ENCODE results near the gene ST3GAL3. TPM values are rescaled to one million over a fixed set of nuclear protein-coding genes. Genes with fewer than 3 reads are reported as not detected.

Gene ST3GAL3
- total and polyA plus RNA-seq, 2 of the 13 experiments (the other 11 are each of a cell fraction or from before 2014, with no cell fraction given): 5.1 to 8.1 TPM

- no peak for TF ChIP-seq TBL1XR1 (IDR thresholded peaks at IDR 0.05; ENCODE audit: borderline replicate concordance, low read length, partially characterized antibody)
- no peak for TF ChIP-seq ZNF501 (CRISPR knock-in tag; IDR thresholded peaks at IDR 0.05)
- TF ChIP-seq, protein P1, sequence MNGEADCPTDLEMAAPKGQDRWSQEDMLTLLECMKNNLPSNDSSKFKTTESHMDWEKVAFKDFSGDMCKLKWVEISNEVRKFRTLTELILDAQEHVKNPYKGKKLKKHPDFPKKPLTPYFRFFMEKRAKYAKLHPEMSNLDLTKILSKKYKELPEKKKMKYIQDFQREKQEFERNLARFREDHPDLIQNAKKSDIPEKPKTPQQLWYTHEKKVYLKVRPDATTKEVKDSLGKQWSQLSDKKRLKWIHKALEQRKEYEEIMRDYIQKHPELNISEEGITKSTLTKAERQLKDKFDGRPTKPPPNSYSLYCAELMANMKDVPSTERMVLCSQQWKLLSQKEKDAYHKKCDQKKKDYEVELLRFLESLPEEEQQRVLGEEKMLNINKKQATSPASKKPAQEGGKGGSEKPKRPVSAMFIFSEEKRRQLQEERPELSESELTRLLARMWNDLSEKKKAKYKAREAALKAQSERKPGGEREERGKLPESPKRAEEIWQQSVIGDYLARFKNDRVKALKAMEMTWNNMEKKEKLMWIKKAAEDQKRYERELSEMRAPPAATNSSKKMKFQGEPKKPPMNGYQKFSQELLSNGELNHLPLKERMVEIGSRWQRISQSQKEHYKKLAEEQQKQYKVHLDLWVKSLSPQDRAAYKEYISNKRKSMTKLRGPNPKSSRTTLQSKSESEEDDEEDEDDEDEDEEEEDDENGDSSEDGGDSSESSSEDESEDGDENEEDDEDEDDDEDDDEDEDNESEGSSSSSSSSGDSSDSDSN (CRISPR knock-in tag; IDR thresholded peaks at IDR 0.05): peak; percentile 38; the same call in 1 of the 2 replicates
- TF ChIP-seq ZNF451 (CRISPR knock-in tag; IDR thresholded peaks at IDR 0.05): no peak
- TF ChIP-seq, protein P2, sequence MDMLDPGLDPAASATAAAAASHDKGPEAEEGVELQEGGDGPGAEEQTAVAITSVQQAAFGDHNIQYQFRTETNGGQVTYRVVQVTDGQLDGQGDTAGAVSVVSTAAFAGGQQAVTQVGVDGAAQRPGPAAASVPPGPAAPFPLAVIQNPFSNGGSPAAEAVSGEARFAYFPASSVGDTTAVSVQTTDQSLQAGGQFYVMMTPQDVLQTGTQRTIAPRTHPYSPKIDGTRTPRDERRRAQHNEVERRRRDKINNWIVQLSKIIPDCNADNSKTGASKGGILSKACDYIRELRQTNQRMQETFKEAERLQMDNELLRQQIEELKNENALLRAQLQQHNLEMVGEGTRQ (IDR thresholded peaks at IDR 0.05; ENCODE audit: low read depth, low read length): no peak
- TF ChIP-seq, protein P2 (CRISPR knock-in tag; IDR thresholded peaks at IDR 0.05; ENCODE audit: borderline replicate concordance): no peak
- TF ChIP-seq NCOA5 (CRISPR knock-in tag; IDR thresholded peaks at IDR 0.05): no peak
- TF ChIP-seq ZNF776 (CRISPR knock-in tag; IDR thresholded peaks at IDR 0.05): no peak
- TF ChIP-seq, protein P3, sequence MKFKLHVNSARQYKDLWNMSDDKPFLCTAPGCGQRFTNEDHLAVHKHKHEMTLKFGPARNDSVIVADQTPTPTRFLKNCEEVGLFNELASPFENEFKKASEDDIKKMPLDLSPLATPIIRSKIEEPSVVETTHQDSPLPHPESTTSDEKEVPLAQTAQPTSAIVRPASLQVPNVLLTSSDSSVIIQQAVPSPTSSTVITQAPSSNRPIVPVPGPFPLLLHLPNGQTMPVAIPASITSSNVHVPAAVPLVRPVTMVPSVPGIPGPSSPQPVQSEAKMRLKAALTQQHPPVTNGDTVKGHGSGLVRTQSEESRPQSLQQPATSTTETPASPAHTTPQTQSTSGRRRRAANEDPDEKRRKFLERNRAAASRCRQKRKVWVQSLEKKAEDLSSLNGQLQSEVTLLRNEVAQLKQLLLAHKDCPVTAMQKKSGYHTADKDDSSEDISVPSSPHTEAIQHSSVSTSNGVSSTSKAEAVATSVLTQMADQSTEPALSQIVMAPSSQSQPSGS (CRISPR knock-in tag; IDR thresholded peaks at IDR 0.05): peak; percentile 25; the same call in 1 of the 2 replicates
- TF ChIP-seq DRAP1 (CRISPR knock-in tag; IDR thresholded peaks at IDR 0.05): 0 out of 2 replicates have a peak, but pooled peaks have one; percentile 32
- TF ChIP-seq ZFX (CRISPR knock-in tag; IDR thresholded peaks at IDR 0.05; ENCODE audit: low read depth): peak; percentile 72
- TF ChIP-seq, protein P4, sequence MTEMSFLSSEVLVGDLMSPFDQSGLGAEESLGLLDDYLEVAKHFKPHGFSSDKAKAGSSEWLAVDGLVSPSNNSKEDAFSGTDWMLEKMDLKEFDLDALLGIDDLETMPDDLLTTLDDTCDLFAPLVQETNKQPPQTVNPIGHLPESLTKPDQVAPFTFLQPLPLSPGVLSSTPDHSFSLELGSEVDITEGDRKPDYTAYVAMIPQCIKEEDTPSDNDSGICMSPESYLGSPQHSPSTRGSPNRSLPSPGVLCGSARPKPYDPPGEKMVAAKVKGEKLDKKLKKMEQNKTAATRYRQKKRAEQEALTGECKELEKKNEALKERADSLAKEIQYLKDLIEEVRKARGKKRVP (CRISPR knock-in tag; IDR thresholded peaks at IDR 0.05): peak in 1 of 2 experiments; percentile 71; a peak in 1 of 4 replicates
- TF ChIP-seq RXRB (CRISPR knock-in tag; IDR thresholded peaks at IDR 0.05; ENCODE audit: borderline replicate concordance): no peak
- 0 out of 2 replicates have a peak, but pooled peaks have one; percentile 20 for TF ChIP-seq ZNF343 (CRISPR knock-in tag; IDR thresholded peaks at IDR 0.05)
- no peak for TF ChIP-seq CREB1 (IDR thresholded peaks at IDR 0.05)
- TF ChIP-seq CREB1 (CRISPR knock-in tag; IDR thresholded peaks at IDR 0.05): peak; percentile 40; the same call in 1 of the 2 replicates
- TF ChIP-seq ZNF605 (CRISPR knock-in tag; IDR thresholded peaks at IDR 0.05): peak; percentile 83
- 0 out of 2 replicates have a peak, but pooled peaks have one; percentile 71 for TF ChIP-seq ZNF430 (CRISPR knock-in tag; IDR thresholded peaks at IDR 0.05)
- no peak for TF ChIP-seq NFKB2 (CRISPR knock-in tag; IDR thresholded peaks at IDR 0.05; ENCODE audit: borderline replicate concordance)
- TF ChIP-seq NR2C2 (CRISPR knock-in tag; IDR thresholded peaks at IDR 0.05; ENCODE audit: borderline replicate concordance): no peak
- TF ChIP-seq PHF20 (CRISPR knock-in tag; IDR thresholded peaks at IDR 0.05): no peak
- peak; percentile 94 for TF ChIP-seq CEBPG (CRISPR knock-in tag; IDR thresholded peaks at IDR 0.05)
- TF ChIP-seq ZNF674 (CRISPR knock-in tag; IDR thresholded peaks at IDR 0.05; ENCODE audit: low read depth): no peak
- no peak for TF ChIP-seq ZNF138 (CRISPR knock-in tag; IDR thresholded peaks at IDR 0.05; ENCODE audit: low read depth)
- TF ChIP-seq MAZ (IDR thresholded peaks at IDR 0.05; ENCODE audit: borderline replicate concordance, low read depth, low read length): no peak
- no peak; the same call in 1 of the 2 replicates for TF ChIP-seq MAZ (CRISPR knock-in tag; IDR thresholded peaks at IDR 0.05; ENCODE audit: low read depth)
These were observed 270.9 kb downstream of the ST3GAL3 start (continued) for GRCh38 chr1:43978264-43978550.

All from HepG2 (cell line).